WTC11 (cell line): ENCODE measurements around the gene ARTN. TPM values are rescaled to one million over a fixed set of nuclear protein-coding genes. Genes with fewer than 3 reads are reported as not detected.

Experiments
- ATAC-seq: fragments of 200-7000 bp; cut with Tn5 transposase; 2 replicates; pipeline ENCODE4 v1.10.0; 2021; ENCODE audit warnings: mild to moderate bottlenecking, moderate library complexity
- CTCF ChIA-PET: fragments of 300-600 bp; sonication (Branson Sonifier 250); formaldehyde crosslinking; loops from one replicate; lab custom pipeline; 2021; ENCODE audit warnings: antibody characterized with exemption; lab: Charles Lee
- POLR2A ChIA-PET: fragments of 350-600 bp; sonication (Branson Sonifier 250); formaldehyde crosslinking; loops from one replicate; lab custom pipeline; 2021; ENCODE audit warnings: antibody characterized with exemption; lab: Charles Lee
- DNase-seq: peaks from one replicate; pipeline ENCODE4 v3.0.0; 2021; ENCODE audit warnings: low spot score
- H3K27ac Mint-ChIP-seq: 2 replicates; pipeline ENCODE4 v1.8.0; 2021; ENCODE audit warnings: mixed read lengths
- H3K27me3 Mint-ChIP-seq: 2 replicates; pipeline ENCODE4 v1.8.0; 2021; ENCODE audit warnings: low read depth, mild to moderate bottlenecking, moderate library complexity, mixed read lengths
- H3K36me3 Mint-ChIP-seq: 2 replicates; pipeline ENCODE4 v1.8.0; 2021; ENCODE audit warnings: mixed read lengths
- H3K4me1 Mint-ChIP-seq: 2 replicates; pipeline ENCODE4 v1.8.0; 2022; ENCODE audit warnings: mixed read lengths
- H3K4me3 Mint-ChIP-seq: 2 replicates; pipeline ENCODE4 v1.8.0; 2021; ENCODE audit warnings: mild to moderate bottlenecking, moderate library complexity, mixed read lengths
- H3K9me3 Mint-ChIP-seq: 2 replicates; pipeline ENCODE4 v1.8.0; 2021; ENCODE audit warnings: mixed read lengths
- AR ChIP-seq: fragments of 250-450 bp; sonication (Bioruptor Pico); IDR thresholded peaks from 2 replicates; pipeline ENCODE4 v1.9.0; 2021; ENCODE audit warnings: mild to moderate bottlenecking
- E2F1 ChIP-seq: sonication (generic); formaldehyde crosslinking; IDR thresholded peaks from 2 replicates; pipeline ENCODE4 v1.8.0; 2022; ENCODE audit warnings: mild to moderate bottlenecking, missing genetic modification reagents
- ETV6 ChIP-seq: sonication (generic); formaldehyde crosslinking; IDR thresholded peaks from 2 replicates; pipeline ENCODE4 v1.8.1; 2022; ENCODE audit warnings: mild to moderate bottlenecking, missing genetic modification reagents
- FOXK1 ChIP-seq: sonication (generic); formaldehyde crosslinking; IDR thresholded peaks from 2 replicates; pipeline ENCODE4 v1.8.0; 2022; ENCODE audit warnings: mild to moderate bottlenecking, moderate library complexity, missing genetic modification reagents
- FOXP4 ChIP-seq: sonication (generic); formaldehyde crosslinking; IDR thresholded peaks from 2 replicates; pipeline ENCODE4 v1.8.0; 2022; ENCODE audit warnings: mild to moderate bottlenecking, missing genetic modification reagents
- GABPB1 ChIP-seq: sonication (generic); formaldehyde crosslinking; IDR thresholded peaks from 2 replicates; pipeline ENCODE4 v1.8.1; 2023; ENCODE audit warnings: mild to moderate bottlenecking, missing genetic modification reagents
- JUN ChIP-seq: sonication (generic); formaldehyde crosslinking; IDR thresholded peaks from 2 replicates; pipeline ENCODE4 v1.8.0; 2023; ENCODE audit warnings: mild to moderate bottlenecking, missing genetic modification reagents
- MAX ChIP-seq: sonication (generic); formaldehyde crosslinking; IDR thresholded peaks from 2 replicates; pipeline ENCODE4 v1.8.0; 2022; ENCODE audit warnings: mild to moderate bottlenecking, missing genetic modification reagents
- NR2C2 ChIP-seq: sonication (generic); formaldehyde crosslinking; IDR thresholded peaks from 2 replicates; pipeline ENCODE4 v1.8.0; 2022; ENCODE audit warnings: mild to moderate bottlenecking, missing genetic modification reagents
- RORB ChIP-seq: fragments of 250-450 bp; sonication (Bioruptor Pico); IDR thresholded peaks from 2 replicates; pipeline ENCODE4 v1.9.0; 2021; ENCODE audit warnings: mild to moderate bottlenecking
- USF1 ChIP-seq: sonication (generic); formaldehyde crosslinking; IDR thresholded peaks from 2 replicates; pipeline ENCODE4 v1.8.0; 2022; ENCODE audit warnings: mild to moderate bottlenecking, missing genetic modification reagents
- USF2 ChIP-seq: sonication (generic); formaldehyde crosslinking; IDR thresholded peaks from 2 replicates; pipeline ENCODE4 v1.8.1; 2023; ENCODE audit warnings: mild to moderate bottlenecking, missing genetic modification reagents, moderate library complexity
- ZNF138 ChIP-seq: sonication (generic); formaldehyde crosslinking; conservative IDR thresholded peaks from 2 replicates; pipeline ENCODE4 v1.8.1; 2022; ENCODE audit warnings: mild to moderate bottlenecking, moderate library complexity, missing genetic modification reagents
- ZSCAN18 ChIP-seq: fragments of 250-450 bp; sonication (Bioruptor Pico); IDR thresholded peaks from 2 replicates; pipeline ENCODE4 v2.1.2; 2022; ENCODE audit warnings: mild to moderate bottlenecking, moderate library complexity
- total RNA-seq: library from RNA; stranded (reverse); gene quantifications from 3 replicates; pipeline ENCODE4 v1.2.3, GENCODE V29; 2021

Gene ARTN
- total RNA-seq, 1 experiment from 2014 or later: 28.5 TPM

GRCh38 chr1:43969746-43970466 is 36.3 kb downstream of the ARTN start, which contains the start of gene DPH2 (continued):
- peak; percentile 90 for TF ChIP-seq FOXK1 (CRISPR knock-in tag)
- no peak for TF ChIP-seq FOXP4 (CRISPR knock-in tag)
- TF ChIP-seq USF2 (CRISPR knock-in tag): peak; percentile 81
- no peak for TF ChIP-seq RORB (CRISPR knock-in tag)
- peak; percentile 78; the same call in 1 of the 2 replicates for TF ChIP-seq NR2C2 (CRISPR knock-in tag)
- peak; percentile 68 for TF ChIP-seq GABPB1 (CRISPR knock-in tag)
- TF ChIP-seq USF1 (CRISPR knock-in tag): peak; percentile 83
- peak; percentile 75 for TF ChIP-seq MAX (CRISPR knock-in tag)

GRCh38 chr1:43970502-43970901 is 36.9 kb downstream of the ARTN start:
- no peaks in the 10 kb centered on the region for H3K9me3 Mint-ChIP-seq
- DNase-seq: no peak
- ATAC-seq: no peak
- H3K4me1 Mint-ChIP-seq: peaks cover 21% of the 10 kb centered on the region
- no peak for TF ChIP-seq ZSCAN18 (CRISPR knock-in tag)
- TF ChIP-seq ZNF138 (CRISPR knock-in tag): no peak
- 0 out of 2 replicates have a peak, but pooled peaks have one; percentile 6 for TF ChIP-seq JUN (CRISPR knock-in tag)
- peaks cover 13% of the 10 kb centered on the region; the same call in 1 of the 2 replicates for H3K36me3 Mint-ChIP-seq
- CTCF ChIA-PET: interaction anchor here (0.8 to 2.8 kb wide), 7 partner anchors 22 to 207 kb away, joined by 3 to 27 read pairs (median 3); no protein-coding TSS in a partner anchor
- H3K27me3 Mint-ChIP-seq: no peaks in the 10 kb centered on the region
- peak overlapping the region; percentile 97 for H3K4me3 Mint-ChIP-seq
- H3K27ac Mint-ChIP-seq: no peak overlapping the region
- POLR2A ChIA-PET: interaction anchor here (0.8 kb wide), 2 partner anchors 22 to 98 kb away, joined by 3 to 5 read pairs; no protein-coding TSS in a partner anchor

- POLR2A ChIA-PET: interaction anchor here (0.8 kb wide), 1 partner anchor 98 kb away, joined by 5 read pairs; no protein-coding TSS in a partner anchor
- no peak for TF ChIP-seq E2F1
- no peak for TF ChIP-seq ETV6
- TF ChIP-seq AR: no peak
- TF ChIP-seq GABPB1 (CRISPR knock-in tag): no peak
- no peak for ATAC-seq
Measured at GRCh38 chr1:43970911-43971310, 37.3 kb downstream of the ARTN start.

More at GRCh38 chr1:43970911-43971310, 37.3 kb downstream of the ARTN start:
- Mint-ChIP-seq H3K36me3 (peaks cover 13% of the 10 kb centered on the region; the same call in 1 of the 2 replicates), H3K4me3 (peak overlapping the region; percentile 97), H3K27ac (no peak overlapping the region), H3K27me3 (no peaks in the 10 kb centered on the region), H3K4me1 (peaks cover 24% of the 10 kb centered on the region), H3K9me3 (no peaks in the 10 kb centered on the region)
- DNase-seq: no peak
- CTCF ChIA-PET: interaction anchor here (1.1 to 2.8 kb wide), 4 partner anchors 21 to 208 kb away, joined by 3 to 27 read pairs (median 5); no protein-coding TSS in a partner anchor
